ENCODE data around the gene ELAC2. TPM values are rescaled to one million over a fixed set of nuclear protein-coding genes. Genes with fewer than 3 reads are reported as not detected.

ELAC2 gene
- total and polyA plus RNA-seq, 10 of the 15 experiments (the other 5 are each of a cell fraction or from before 2014, with no cell fraction given): 5.1 to 146 (median 79.4) TPM

- POLR2A ChIA-PET: no interaction called here
- RAD21 ChIA-PET (ENCODE audit: unreplicated experiment): no interaction called here
- intact Hi-C loops (cut with micrococcal nuclease; ENCODE audit: unreplicated experiment) (no loop called here), in situ Hi-C loops (cut with MboI) (no loop called here)
- Histone ChIP-seq H3K9ac (ENCODE audit: control insufficient read depth, insufficient read depth, low read length) (no peak overlapping the region), H2AFZ (ENCODE audit: control insufficient read depth, low read depth, low read length) (no peak overlapping the region), H3K9me3 (replicated peaks; ENCODE audit: control insufficient read depth, insufficient read depth, low read length) (no peaks in the 10 kb centered on the region; the same call in 2 of the 3 replicates), H3K36me3 (ENCODE audit: control insufficient read depth in 2 of 2, insufficient read depth in 2 of 2, low read length in 1 of 2) (no peaks in the 10 kb centered on the region; a peak in 1 of 4 replicates), H3K4me1 (ENCODE audit: control insufficient read depth, insufficient read depth, low read length) (no peaks in the 10 kb centered on the region), H3K27ac (ENCODE audit: control insufficient read depth, insufficient read depth) (no peak overlapping the region), H3K4me2 (ENCODE audit: control insufficient read depth, insufficient read depth) (no peak overlapping the region), H3K27me3 (replicated peaks in 1 of 2; ENCODE audit: control insufficient read depth in 2 of 2, insufficient read depth in 2 of 2, low read length in 1 of 2) (no peaks in the 10 kb centered on the region), H3K4me3 (no peak overlapping the region), H4K20me1 (ENCODE audit: control insufficient read depth, insufficient read depth) (no peaks in the 10 kb centered on the region), H3K79me2 (ENCODE audit: control insufficient read depth, insufficient read depth, low read length) (no peaks in the 10 kb centered on the region)
- ATAC-seq: no peak
- BruUV-seq (replicated peaks): no TSS peak
- SMC1A ChIA-PET (ENCODE audit: uncharacterized antibody, unreplicated experiment): no interaction called here
- CTCF ChIA-PET: no interaction called here
- FAIRE-seq: no peak
- DNase-seq (ENCODE audit: low read depth, low spot score): no peak
- 29% methylated on average over 4 of the region's 4 CpGs for WGBS (ENCODE audit: insufficient coverage, insufficient replicate concordance, low lambda C conversion rate, missing lambda C conversion rate)
- TF ChIP-seq BACH1 (IDR thresholded peaks at IDR 0.05; ENCODE audit: borderline replicate concordance): no peak
- TF ChIP-seq DPF2 (IDR thresholded peaks at IDR 0.05): no peak
- TF ChIP-seq ATF2 (IDR thresholded peaks at IDR 0.05; ENCODE audit: low read length): no peak
- TF ChIP-seq ZNF592 (IDR thresholded peaks at IDR 0.05): no peak
- TF ChIP-seq KLF5 (IDR thresholded peaks at IDR 0.05; ENCODE audit: partially characterized antibody): no peak
- no peak for TF ChIP-seq BMI1 (IDR thresholded peaks at IDR 0.05; ENCODE audit: borderline replicate concordance)
- TF ChIP-seq SREBF1 (IDR thresholded peaks at IDR 0.05; ENCODE audit: low read length): no peak
- no peak for TF ChIP-seq CHD1 (IDR thresholded peaks at IDR 0.05; ENCODE audit: low read depth, low read length)
- TF ChIP-seq PBX3 (IDR thresholded peaks at IDR 0.05; ENCODE audit: insufficient replicate concordance, low read depth, low read length): no peak
- TF ChIP-seq USF2 (IDR thresholded peaks at IDR 0.05; ENCODE audit: borderline replicate concordance, low read depth, low read length): no peak
- no peak for TF ChIP-seq CBFB (IDR thresholded peaks at IDR 0.05; ENCODE audit: low read depth)
- no peak for TF ChIP-seq MTA2 (IDR thresholded peaks at IDR 0.05; ENCODE audit: low read depth)
- TF ChIP-seq TARDBP (IDR thresholded peaks at IDR 0.05; ENCODE audit: borderline replicate concordance): no peak
- TF ChIP-seq MYB (IDR thresholded peaks at IDR 0.05; ENCODE audit: borderline replicate concordance, low read depth, low read length): no peak
- no peak for TF ChIP-seq MEF2A (IDR thresholded peaks at IDR 0.05; ENCODE audit: insufficient read depth, low read depth, low read length)
Observed at GRCh38 chr17:12961655-12962054, 56.2 kb downstream of the ELAC2 start.

All from GM12878 (cell line).